Neuronal stem cell (in vitro differentiated cells): Measurements from ENCODE around the gene TMEM179.

ENCODE experiments used
- DNase-seq: peaks from one replicate; pipeline ENCODE4 v3.0.0-alpha.2; 2013; ENCODE audit warnings: low spot score
- H2AFZ ChIP-seq: one replicate; pipeline ENCODE4 v1.6.1; 2013; ENCODE audit warnings: mild to moderate bottlenecking, low read length, inconsistent platforms
- H2AK5ac ChIP-seq: 2 replicates; pipeline ENCODE4 v1.6.1; 2013; ENCODE audit warnings: low read depth, mild to moderate bottlenecking, inconsistent platforms, low read length, moderate library complexity, mixed read lengths
- H2BK120ac ChIP-seq: 2 replicates; pipeline ENCODE4 v1.6.1; 2013; ENCODE audit warnings: low read depth, mild to moderate bottlenecking, inconsistent platforms, low read length, moderate library complexity, mixed read lengths
- H2BK12ac ChIP-seq: one replicate; pipeline ENCODE4 v1.6.1; 2013; ENCODE audit warnings: low read length, inconsistent platforms
- H2BK15ac ChIP-seq: 2 replicates; pipeline ENCODE4 v1.6.1; 2013; ENCODE audit warnings: mild to moderate bottlenecking, low read length, inconsistent platforms, mixed read lengths
- H2BK5ac ChIP-seq: one replicate; pipeline ENCODE4 v1.6.1; 2013; ENCODE audit warnings: inconsistent platforms, mild to moderate bottlenecking, low read length, moderate library complexity
- H3K14ac ChIP-seq: one replicate; pipeline ENCODE4 v1.6.1; 2013; ENCODE audit warnings: low read length, inconsistent platforms
- H3K18ac ChIP-seq: 2 replicates; pipeline ENCODE4 v1.6.1; 2013; ENCODE audit warnings: low read length, inconsistent platforms
- H3K23ac ChIP-seq: 2 replicates; pipeline ENCODE4 v1.6.1; 2013; ENCODE audit warnings: low read depth, mild to moderate bottlenecking, mixed read lengths, low read length, inconsistent platforms; ENCODE audit not compliant: poor library complexity
- H3K27ac ChIP-seq: replicated peaks from 3 replicates; pipeline ENCODE4 v1.5.1; 2013; ENCODE audit warnings: low read length, inconsistent platforms
- H3K27me3 ChIP-seq, 3 experiments: 2 replicates each; pipeline ENCODE4 v1.6.1; 2013; ENCODE audit warnings: low read length in 3 of 3, mild to moderate bottlenecking in 2 of 3, inconsistent platforms in 1 of 3, low read depth in 1 of 3, mixed read lengths in 1 of 3, moderate library complexity in 1 of 3; ENCODE audit not compliant: control insufficient read depth in 3 of 3, insufficient read depth in 3 of 3
- H3K36me3 ChIP-seq, 2 donors: replicated peaks in 1 of 2; 2 replicates each; pipeline ENCODE4 v1.6.1; 2013; ENCODE audit warnings: low read length in 2 of 2; ENCODE audit not compliant: control insufficient read depth in 2 of 2, insufficient read depth in 2 of 2
- H3K4ac ChIP-seq: 2 replicates; pipeline ENCODE4 v1.6.1; 2013; ENCODE audit warnings: inconsistent platforms, mild to moderate bottlenecking, low read length, moderate library complexity
- H3K4me1 ChIP-seq, 2 donors: 1 replicate in 1 of 2; 2 replicates in 1 of 2; pipeline ENCODE4 v1.6.1; 2013; ENCODE audit warnings: low read length in 2 of 2, low read depth in 1 of 2; ENCODE audit not compliant: control insufficient read depth in 2 of 2, insufficient read depth in 1 of 2
- H3K4me2 ChIP-seq: one replicate; pipeline ENCODE4 v1.6.1; 2013; ENCODE audit warnings: mild to moderate bottlenecking, low read length, inconsistent platforms; ENCODE audit not compliant: insufficient read depth, poor library complexity, severe bottlenecking
- H3K4me3 ChIP-seq, 2 donors: 2 replicates each; pipeline ENCODE4 v1.5.1; 2013; ENCODE audit warnings: low read length in 2 of 2, mild to moderate bottlenecking in 2 of 2, inconsistent platforms in 1 of 2, moderate library complexity in 1 of 2
- H3K79me1 ChIP-seq: one replicate; pipeline ENCODE4 v1.6.1; 2013; ENCODE audit warnings: low read depth, mild to moderate bottlenecking, inconsistent platforms, low read length, moderate library complexity
- H3K9ac ChIP-seq: one replicate; pipeline ENCODE4 v1.6.1; 2013; ENCODE audit warnings: mild to moderate bottlenecking, low read depth, low read length, inconsistent platforms; ENCODE audit not compliant: poor library complexity
- H3K9me3 ChIP-seq, 2 donors: replicated peaks in 1 of 2; 2 replicates each; pipeline versions ENCODE3 to v1.6.1; 2013; ENCODE audit warnings: low read length in 2 of 2, mild to moderate bottlenecking in 2 of 2, inconsistent platforms in 1 of 2, low read depth in 1 of 2, mixed read lengths in 1 of 2, moderate library complexity in 1 of 2; ENCODE audit not compliant: control insufficient read depth in 2 of 2, insufficient read depth in 1 of 2
- H4K8ac ChIP-seq: one replicate; pipeline ENCODE4 v1.6.1; 2013; ENCODE audit warnings: low read depth, mild to moderate bottlenecking, inconsistent platforms, low read length, moderate library complexity
- H4K91ac ChIP-seq: one replicate; pipeline ENCODE4 v1.6.1; 2013; ENCODE audit warnings: low read length, low read depth, mild to moderate bottlenecking, inconsistent platforms; ENCODE audit not compliant: poor library complexity
- WGBS, 2 donors: extraction: QIAGEN DNeasy Blood & Tissue Kit; methylation state at CpG; one replicate each; pipeline ENCODE4 v1.1.7; 2013; ENCODE audit warnings: missing lambda C conversion rate in 2 of 2, mixed read lengths in 1 of 2; ENCODE audit not compliant: insufficient read length in 2 of 2, insufficient replicate concordance in 1 of 2; ENCODE audit errors: extremely low coverage in 2 of 2; 5-methylcytosine and 5-hydroxymethylcytosine counted together

Gene TMEM179

DNA sequence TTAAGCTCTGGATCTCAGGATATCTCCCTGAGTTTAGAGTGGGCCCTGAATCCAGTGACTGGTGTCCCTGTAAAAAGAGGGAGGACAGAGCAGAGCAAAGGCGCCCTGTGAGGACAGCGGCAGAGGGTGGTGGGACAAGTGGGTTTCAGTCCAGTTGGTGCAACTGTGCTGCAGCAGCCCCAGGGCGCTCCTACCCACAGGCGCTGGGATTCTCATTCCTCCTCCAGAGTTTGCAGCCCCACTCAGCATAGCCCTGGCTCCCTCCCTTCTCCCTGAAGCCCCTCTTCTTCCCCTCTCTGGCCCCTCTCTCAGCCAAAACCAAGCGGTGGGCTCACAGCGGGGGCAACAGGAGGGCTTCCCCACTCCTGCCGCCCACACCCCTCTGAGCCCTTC is 1.6 kb downstream of the TMEM179 start:
- no peak for DNase-seq
- H4K91ac ChIP-seq, result no peak overlapping the region
- no peak overlapping the region for H2BK12ac ChIP-seq
- no peak overlapping the region for H2AFZ ChIP-seq
- no peaks in the 10 kb centered on the region for H3K36me3 ChIP-seq
- H3K4me3 ChIP-seq, result no peak overlapping the region
- no peak overlapping the region for H2AK5ac ChIP-seq
- H3K79me1 ChIP-seq, result peaks cover 1% of the 10 kb centered on the region
- no peak overlapping the region for H3K9ac ChIP-seq
- no CpG with 5 or more reads among the region's 7 CpGs for WGBS, 2 donors
- H4K8ac ChIP-seq, result no peak overlapping the region
- H3K4ac ChIP-seq, result no peak overlapping the region
- no peak overlapping the region for H2BK120ac ChIP-seq
- no peak overlapping the region for H3K4me2 ChIP-seq
- no peak overlapping the region for H3K18ac ChIP-seq
- H3K27me3 ChIP-seq, result peaks cover 0 to 42% (median 15%) of the 10 kb centered on the region in 3 experiments
- no peak overlapping the region for H3K27ac ChIP-seq
- no peak overlapping the region for H2BK5ac ChIP-seq
- H2BK15ac ChIP-seq, result no peak overlapping the region
- H3K23ac ChIP-seq, result no peak overlapping the region
- H3K4me1 ChIP-seq, result peaks cover 9 to 14% of the 10 kb centered on the region in 2 donors
- no peaks in the 10 kb centered on the region for H3K9me3 ChIP-seq
- no peak overlapping the region for H3K14ac ChIP-seq

DNA sequence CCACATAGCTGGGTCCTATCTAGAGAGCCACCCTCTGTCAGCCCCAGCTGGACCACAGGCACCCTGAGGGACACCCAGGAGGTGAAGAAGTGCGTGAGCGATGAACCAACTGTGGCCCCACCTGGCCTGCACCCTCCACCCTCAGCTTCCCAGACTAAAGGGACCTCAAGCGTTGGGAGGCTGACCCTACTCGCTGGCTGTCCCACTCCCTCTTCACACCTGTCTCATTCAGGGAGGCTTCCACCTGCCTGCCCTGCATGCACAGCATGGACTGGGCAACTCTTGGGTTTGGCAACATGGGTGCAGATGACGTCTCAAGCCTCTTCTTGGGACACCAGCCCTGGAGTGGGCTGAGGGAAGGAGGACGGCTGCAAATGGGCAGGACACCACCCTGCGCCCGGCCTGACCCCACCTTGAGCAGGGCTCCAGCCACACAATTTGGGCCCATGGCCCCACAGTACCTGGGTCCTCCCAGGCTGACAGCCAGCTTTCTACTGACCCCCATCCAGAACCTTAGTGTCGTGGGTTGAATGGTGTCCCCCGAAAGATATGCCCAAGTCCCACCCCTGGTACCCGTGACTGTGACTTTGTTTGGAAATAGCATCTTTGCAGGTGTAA is 2.1 kb downstream of the TMEM179 start:
- no peak overlapping the region for H3K4ac ChIP-seq
- no peak overlapping the region for H2BK5ac ChIP-seq
- peak overlapping the region; percentile 46 for H2BK12ac ChIP-seq
- no peak overlapping the region for H3K4me2 ChIP-seq
- H3K9me3 ChIP-seq, result no peaks in the 10 kb centered on the region
- H3K4me3 ChIP-seq, result no peak overlapping the region
- H2BK120ac ChIP-seq, result no peak overlapping the region
- H3K79me1 ChIP-seq, result peaks cover 1% of the 10 kb centered on the region
- no peak overlapping the region for H4K91ac ChIP-seq
- DNase-seq, result no peak
- no peak overlapping the region for H4K8ac ChIP-seq
- H3K27ac ChIP-seq, result no peak overlapping the region
- no peak overlapping the region for H3K23ac ChIP-seq
- peaks cover 9 to 14% of the 10 kb centered on the region in 2 donors for H3K4me1 ChIP-seq
- no peaks in the 10 kb centered on the region for H3K36me3 ChIP-seq
- H3K18ac ChIP-seq, result no peak overlapping the region
- no peak overlapping the region for H3K9ac ChIP-seq
- peaks cover 0 to 37% (median 15%) of the 10 kb centered on the region in 3 experiments for H3K27me3 ChIP-seq
- WGBS, 2 donors, result no CpG with 5 or more reads among the region's 11 CpGs
- H2AK5ac ChIP-seq, result no peak overlapping the region
- H2AFZ ChIP-seq, result no peak overlapping the region
- H3K14ac ChIP-seq, result no peak overlapping the region
- H2BK15ac ChIP-seq, result no peak overlapping the region

DNA sequence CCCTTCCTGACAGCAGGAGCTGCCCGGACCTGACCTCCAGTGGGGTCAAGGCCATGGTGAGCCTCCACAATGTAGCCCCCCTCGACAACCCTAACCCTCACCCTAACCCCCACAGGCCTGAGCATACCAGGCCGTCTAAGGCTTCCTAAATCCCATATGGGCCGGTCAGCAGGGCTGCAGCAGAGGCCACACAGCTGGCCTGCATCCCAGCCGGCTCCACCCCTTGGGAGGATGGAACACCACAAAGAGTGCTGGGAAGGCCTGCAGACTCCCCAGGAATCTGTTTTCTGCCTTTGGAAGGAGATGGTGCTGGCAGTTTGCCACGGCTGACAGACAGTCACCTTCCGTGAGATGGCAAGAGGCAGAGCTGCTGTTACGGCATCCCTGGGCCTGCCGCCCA is 2.8 kb downstream of the TMEM179 start:
- DNase-seq, result no peak
- Histone ChIP-seq H3K4me1 (peaks cover 9 to 14% of the 10 kb centered on the region in 2 donors), H3K23ac (no peak overlapping the region)

DNA sequence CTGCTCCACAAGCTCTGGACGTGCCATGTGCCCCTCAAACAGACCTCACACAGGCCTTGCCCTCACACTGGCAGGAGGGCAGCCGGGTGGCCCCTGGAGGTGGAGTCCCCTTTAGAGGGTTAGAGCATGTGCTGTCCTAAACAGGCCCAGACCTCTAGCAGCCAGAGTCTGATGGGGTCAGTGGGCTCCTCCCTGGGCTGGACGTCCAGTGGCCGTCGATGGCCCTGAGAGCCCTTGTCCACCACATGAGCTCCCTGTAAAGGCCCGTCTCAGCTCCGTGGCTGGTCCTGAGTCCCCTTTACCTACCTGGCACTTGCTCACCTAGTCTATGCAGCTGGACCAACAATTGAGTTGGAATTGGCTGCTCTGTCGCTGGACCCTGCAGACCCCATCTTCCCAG is 3.8 kb downstream of the TMEM179 start:
- DNase-seq, result no peak
- Histone ChIP-seq H3K4me2 (no peak overlapping the region), H3K4ac (no peak overlapping the region), H2BK15ac (no peak overlapping the region), H2AK5ac (no peak overlapping the region), H2BK12ac (no peak overlapping the region), H4K8ac (no peak overlapping the region), H3K27me3 (peaks cover 0 to 27% (median 14%) of the 10 kb centered on the region in 3 experiments), H2BK120ac (no peak overlapping the region), H3K27ac (no peak overlapping the region), H4K91ac (no peak overlapping the region), H3K23ac (no peak overlapping the region), H3K36me3 (no peaks in the 10 kb centered on the region), H3K4me3 (no peak overlapping the region), H2AFZ (no peak overlapping the region), H2BK5ac (peak overlapping the region; percentile 3), H3K79me1 (peaks cover 1% of the 10 kb centered on the region), H3K18ac (no peak overlapping the region), H3K14ac (no peak overlapping the region), H3K4me1 (peaks cover 9 to 14% of the 10 kb centered on the region in 2 donors), H3K9me3 (no peaks in the 10 kb centered on the region), H3K9ac (no peak overlapping the region)
- WGBS, 2 donors, result no CpG with 5 or more reads among the region's 8 CpGs

More for the DNA sequence above, 2.8 kb downstream of the TMEM179 start:
- no peak overlapping the region for H2BK5ac ChIP-seq
- no peaks in the 10 kb centered on the region for H3K9me3 ChIP-seq
- no peak overlapping the region for H2BK15ac ChIP-seq
- no peak overlapping the region for H3K14ac ChIP-seq
- no peak overlapping the region for H2AK5ac ChIP-seq
- H3K9ac ChIP-seq, result no peak overlapping the region
- no peak overlapping the region for H3K4ac ChIP-seq
- H4K8ac ChIP-seq, result no peak overlapping the region
- no peak overlapping the region for H2BK12ac ChIP-seq
- no peak overlapping the region for H3K27ac ChIP-seq
- no peak overlapping the region for H4K91ac ChIP-seq
- H3K18ac ChIP-seq, result no peak overlapping the region
- H3K4me3 ChIP-seq, result no peak overlapping the region
- WGBS, 2 donors, result no CpG with 5 or more reads among the region's 9 CpGs
- peaks cover 0 to 33% (median 15%) of the 10 kb centered on the region in 3 experiments for H3K27me3 ChIP-seq
- H3K79me1 ChIP-seq, result peaks cover 1% of the 10 kb centered on the region
- H3K4me2 ChIP-seq, result no peak overlapping the region
- no peak overlapping the region for H2AFZ ChIP-seq
- no peak overlapping the region for H2BK120ac ChIP-seq
- no peaks in the 10 kb centered on the region for H3K36me3 ChIP-seq
